Medulla oblongata (tissue), 1 donor: ENCODE results near the gene TMEM169.

Experiments used
- DNase-seq: peaks from one replicate; pipeline ENCODE4 v3.0.0-alpha.2; 2015; ENCODE audit errors: extremely low spot score

Gene TMEM169

GRCh38 chr2:216081487-216082116 lies at the start of gene TMEM169, which contains the start of gene PECR:
Gene TMEM169, plus strand, starts transcription at chr2:216081919. Its CDS starts 14,045 bp downstream, at chr2:216095964.
Gene PECR, minus strand, starts transcription at chr2:216081809. Its CDS starts 68 bp downstream, at chr2:216081741.
- DNase-seq: peak; percentile 87

DNA sequence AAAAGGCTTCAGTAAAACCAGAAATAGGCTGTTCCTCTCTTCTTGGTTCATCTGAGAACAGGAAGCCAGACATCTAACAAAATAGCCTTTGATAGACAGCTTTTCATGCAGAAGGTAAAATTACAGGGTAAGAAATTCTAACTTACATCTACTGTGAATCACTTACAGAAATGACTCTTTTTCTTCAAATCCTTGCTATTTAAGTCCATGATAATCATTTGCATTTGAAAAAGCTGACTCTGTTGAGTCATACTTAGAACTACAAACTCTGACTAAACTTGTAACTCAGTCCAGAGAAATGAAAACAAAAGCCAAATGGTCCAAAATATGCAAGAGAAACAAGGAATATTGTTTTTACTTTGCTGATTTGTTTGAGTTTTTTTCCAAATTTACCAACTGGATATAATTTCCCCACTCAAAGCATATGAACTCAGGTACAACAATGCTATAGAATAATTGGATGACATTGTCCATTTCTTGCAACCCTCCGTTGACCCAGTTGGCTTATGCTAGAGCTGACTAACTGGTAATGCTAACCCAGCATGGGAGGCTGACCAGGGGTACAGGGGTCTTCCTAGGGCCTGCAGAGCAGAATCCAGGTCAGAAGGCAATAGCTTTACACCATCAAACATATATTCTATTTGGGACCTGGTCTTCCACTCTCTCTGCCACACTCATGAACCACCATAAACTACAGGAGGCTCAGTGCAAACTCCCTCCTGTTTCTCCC lies 49.6 kb upstream of the TMEM169 start:
- DNase-seq: no peak

GRCh38 chr2:216033403-216033802 lies 48.3 kb upstream of the TMEM169 start:
- DNase-seq: no peak

- peak; percentile 80 for DNase-seq
Observed at GRCh38 chr2:216034065-216034464, 47.7 kb upstream of the TMEM169 start.

- DNase-seq: no peak
Observed at GRCh38 chr2:216039918-216040317, 41.8 kb upstream of the TMEM169 start.

GRCh38 chr2:216041438-216041837 lies 40.3 kb upstream of the TMEM169 start:
- no peak for DNase-seq

- DNase-seq: no peak
Observed at GRCh38 chr2:216043949-216044348, 37.8 kb upstream of the TMEM169 start.

DNA sequence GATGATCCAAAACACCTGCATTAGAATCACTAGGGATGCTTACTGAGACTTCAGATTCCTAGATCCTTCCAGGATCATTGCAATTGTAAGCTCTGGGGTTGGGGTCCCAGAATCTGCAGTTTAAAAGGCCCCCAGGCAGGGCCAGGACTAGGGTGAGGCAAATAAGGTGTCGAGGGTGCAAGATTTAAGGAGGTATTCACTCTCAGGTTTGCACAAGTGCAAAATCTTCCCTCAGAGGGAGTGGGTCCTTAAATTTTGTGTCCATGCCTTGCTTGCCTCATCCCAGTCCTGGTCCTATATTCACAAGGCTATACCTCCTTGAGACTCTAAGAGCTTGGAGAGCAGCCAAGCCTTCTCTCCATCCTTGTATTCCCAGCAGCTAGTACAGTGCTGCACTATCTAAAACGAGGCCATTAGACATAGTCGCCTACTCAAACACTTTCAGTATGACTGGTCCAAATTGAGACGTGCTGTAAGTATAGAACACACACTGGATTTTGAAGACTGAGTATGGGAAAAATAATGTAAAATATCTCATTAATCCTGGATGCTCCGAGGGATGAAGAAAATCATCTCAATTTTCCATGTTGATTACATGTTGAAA lies 36.7 kb upstream of the TMEM169 start:
- no peak for DNase-seq

DNA sequence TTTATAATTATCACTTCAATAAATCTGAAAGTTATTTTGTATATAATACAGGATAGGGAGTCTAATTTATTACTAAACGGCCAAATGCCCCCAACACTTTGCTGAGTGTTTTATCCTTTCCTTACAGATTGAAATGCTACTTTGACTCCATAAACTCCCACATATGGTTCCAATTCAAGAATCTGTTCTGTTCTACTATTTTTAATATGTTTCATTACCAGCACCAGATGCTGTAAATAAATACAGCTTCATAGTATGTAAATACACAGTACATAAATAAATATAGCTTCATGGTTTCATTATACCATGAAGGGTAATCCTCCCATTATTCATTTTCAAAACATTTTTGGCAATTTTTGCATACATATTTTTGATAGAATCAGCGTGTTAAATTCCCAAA lies 34.3 kb upstream of the TMEM169 start:
- DNase-seq: no peak

DNA sequence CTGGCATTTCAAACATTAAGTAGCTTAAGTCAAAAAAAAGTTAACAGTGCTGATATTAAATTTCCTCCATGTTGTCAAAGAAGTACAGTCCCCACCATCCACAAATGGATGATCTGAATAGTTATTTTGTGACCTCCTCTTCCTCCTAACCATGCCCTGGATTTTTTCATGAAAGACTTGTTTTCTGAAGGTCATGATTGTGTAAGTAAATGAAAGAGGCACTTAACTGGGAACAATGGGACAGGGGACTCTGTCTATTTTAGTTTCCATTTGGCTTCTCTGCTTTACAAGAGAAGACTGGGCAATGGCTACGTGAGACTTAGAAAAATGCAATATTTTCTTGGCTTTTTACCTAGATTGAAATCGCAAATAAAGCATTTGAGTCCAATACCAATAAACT lies 32.3 kb upstream of the TMEM169 start:
- DNase-seq: peak; percentile 20

GRCh38 chr2:216051350-216051749 lies 30.4 kb upstream of the TMEM169 start:
- DNase-seq: no peak

- no peak for DNase-seq
Observed at GRCh38 chr2:216052420-216052819, 29.3 kb upstream of the TMEM169 start.

DNA sequence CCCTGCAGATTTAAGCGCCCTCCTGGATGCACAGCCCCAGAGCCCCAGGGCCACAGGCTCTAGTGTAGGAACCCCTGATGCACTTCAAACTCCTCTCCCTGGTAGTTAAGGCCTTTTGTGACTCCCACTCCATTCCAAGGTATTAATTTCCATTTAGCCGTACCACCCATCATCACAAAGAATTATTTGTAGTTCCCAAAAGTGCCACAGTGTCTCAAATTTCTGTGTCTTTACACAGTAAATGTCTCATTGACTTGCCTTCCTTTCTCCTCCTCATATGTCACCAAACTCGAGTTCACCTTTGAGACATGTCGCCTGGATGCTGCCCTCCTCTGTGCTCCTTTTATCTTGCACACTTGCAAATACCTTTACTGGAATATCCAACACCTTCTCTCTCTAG lies 26.0 kb upstream of the TMEM169 start:
- DNase-seq: no peak

DNA sequence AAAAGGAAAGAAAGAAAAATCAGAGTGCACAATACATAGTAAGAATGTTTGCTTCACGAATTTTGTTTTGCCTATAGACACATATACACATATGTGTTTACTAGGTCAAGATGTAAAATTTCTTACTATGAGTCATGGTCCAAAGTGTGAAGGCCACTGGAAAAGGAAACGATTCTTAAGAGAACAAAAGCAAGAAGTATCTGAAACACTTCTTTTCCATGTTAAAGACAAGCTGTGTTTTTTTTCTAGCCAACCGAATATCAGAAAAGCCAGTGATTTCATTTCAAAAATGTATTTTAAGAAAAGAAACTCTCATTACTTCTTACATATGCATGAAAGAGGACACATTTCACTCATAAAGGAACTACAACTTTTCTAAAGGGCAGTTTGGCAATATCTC lies 25.0 kb upstream of the TMEM169 start:
- DNase-seq: no peak

DNA sequence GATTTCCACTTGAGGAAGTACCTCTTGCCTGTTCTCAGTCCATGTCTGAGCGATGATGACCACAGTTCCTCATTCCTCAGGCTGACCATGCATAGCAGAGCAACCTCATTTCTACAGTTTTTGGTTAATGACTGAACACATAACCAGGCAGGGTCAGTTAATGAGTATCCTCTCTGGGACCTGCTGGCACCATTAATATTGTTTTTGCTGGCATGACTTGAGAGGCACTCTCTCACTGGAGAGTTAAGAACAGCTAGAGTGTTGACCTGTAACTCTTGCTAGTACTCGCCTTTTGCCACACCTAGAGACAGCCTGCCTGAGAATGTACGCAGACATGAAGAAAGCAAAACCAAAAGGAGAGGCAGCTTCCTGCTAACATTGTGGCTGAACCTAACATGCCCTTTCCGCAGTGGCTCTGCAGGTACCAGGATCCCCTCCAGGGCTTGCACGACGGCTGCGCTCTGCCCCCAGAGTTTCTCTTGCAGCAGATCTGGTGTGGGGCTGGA lies 24.0 kb upstream of the TMEM169 start:
- peak; percentile 56 for DNase-seq

DNA sequence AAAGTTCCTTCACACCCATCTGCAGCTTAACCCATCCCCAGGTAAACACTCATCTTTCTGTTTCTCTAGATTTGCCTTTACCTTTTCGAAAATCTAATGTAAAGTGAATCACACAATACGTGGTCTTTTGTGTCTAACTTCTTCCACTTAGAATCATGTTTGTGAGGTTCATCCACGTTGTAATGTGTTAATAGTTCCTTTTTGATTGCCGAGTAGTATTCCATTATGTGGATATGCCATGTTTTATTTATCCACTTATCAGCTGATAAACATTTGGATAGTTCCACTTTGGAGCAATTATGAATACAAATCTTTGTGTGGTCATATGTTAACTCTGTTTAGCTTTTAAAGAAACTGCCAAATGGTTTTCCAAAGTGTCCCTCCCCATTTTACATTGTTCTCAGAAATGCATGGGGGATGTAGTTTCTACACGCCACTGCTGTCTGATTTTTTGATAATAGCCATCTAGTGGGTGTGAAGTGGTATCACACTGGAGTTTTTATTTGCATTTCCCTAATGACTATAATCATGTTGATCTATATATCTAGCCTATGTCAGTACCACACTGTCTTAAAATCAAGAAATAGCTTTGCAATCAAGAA lies 22.4 kb upstream of the TMEM169 start:
- DNase-seq: no peak

DNA sequence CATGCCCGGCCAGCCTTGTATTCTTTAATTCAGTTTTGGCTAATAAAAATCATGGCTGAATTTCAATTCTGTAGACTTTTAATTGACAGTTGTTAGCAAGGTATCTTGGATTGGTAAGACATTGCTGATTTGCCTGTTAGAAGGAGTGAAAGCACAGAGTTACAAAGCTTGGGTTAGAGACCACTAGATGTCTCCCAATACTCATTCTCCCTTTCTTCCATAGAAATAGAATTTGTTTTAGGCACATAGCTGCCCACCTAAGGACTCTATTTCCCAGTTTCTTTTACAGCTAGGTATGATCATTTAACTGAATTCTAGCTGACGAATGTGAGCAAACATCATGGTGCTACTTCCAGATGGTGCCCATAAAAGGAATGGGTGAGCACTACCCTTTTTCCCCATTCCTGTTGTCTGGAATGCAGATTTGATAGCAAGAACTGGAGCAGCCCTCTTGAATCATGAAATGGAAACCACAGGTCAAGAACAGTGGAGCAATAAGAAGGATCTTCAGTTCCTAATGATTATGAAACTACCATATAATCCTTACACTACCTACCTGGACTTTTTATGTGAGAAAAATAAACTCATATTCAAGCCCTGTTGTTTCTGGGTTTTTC lies 17.6 kb upstream of the TMEM169 start:
- no peak for DNase-seq

DNA sequence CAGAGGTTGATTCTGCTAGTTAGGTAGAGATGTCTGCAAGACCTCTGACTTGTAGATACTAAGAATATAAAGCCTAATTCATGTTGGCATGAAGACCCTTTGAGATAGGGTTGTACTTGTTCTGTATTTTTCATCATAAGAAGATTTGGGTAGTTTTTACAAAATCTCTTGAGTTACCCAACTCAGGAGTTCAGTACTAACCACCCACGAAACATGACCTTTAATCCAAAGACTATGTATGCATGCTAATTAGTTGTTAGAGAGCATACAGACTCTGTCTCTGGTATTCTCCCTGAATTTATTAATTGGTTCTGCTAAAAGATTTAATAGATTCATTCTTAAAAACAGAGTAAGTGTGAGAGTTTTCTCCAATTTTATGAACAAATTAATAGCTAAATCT lies 17.1 kb upstream of the TMEM169 start:
- no peak for DNase-seq

DNA sequence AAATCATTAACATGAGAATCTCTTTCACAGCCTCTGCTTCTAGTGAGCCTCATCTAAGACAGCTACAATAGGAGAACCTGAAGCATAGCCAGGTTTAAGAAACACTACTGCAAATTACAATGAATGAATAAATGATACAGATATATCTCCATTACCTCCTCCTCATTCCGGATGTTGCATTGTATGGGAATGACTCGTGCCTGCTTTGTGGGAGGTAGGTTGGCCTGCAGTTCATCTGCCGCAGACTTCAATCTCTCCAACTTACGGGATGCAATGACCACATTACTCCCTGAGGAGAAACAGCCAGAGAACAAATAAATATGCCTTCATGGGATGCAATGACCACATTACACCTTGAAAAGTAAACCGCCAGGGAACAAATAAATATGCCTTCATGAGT lies 15.5 kb upstream of the TMEM169 start:
- DNase-seq: no peak

DNA sequence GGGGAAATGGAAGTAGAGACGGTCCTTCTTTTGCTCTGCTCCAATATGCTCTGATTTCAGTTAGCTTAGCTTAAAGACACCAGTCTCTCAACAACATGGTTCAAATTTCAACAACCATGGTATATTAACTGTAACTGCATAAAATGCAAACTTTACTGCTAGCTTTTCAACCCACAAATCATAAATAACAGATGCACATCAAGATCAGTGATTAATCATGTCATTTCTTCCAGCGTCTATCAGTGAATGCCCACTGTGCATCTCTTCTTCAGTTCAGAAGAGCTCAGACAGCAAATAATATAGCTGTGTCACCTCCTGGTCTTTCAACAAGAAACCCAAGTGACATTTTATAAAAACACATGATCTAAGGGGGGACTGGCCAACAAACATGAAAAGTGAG lies 12.7 kb upstream of the TMEM169 start:
- DNase-seq: no peak

DNA sequence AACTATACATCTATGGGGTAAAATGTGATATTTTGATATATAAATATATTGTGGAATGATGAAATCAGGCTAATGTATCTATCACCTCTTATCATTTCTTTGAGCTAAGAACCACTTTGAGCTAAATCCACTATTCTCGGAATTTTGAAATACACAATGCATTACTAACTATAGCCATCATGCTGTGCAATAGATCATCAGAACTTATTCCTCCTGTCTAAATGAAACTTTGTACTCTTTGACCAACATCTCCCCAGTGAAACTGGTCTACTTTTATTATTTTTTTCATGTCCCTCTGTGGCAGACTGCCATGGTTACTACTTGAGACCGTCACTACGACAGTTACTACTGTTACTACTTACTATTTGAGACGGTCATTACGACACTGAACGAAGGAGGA lies 11.5 kb upstream of the TMEM169 start:
- no peak for DNase-seq
